Adrenal gland (tissue), 12 donors: ENCODE measurements around the gene BICD1. TPM values are rescaled to one million over a fixed set of nuclear protein-coding genes. Genes with fewer than 3 reads are reported as not detected.

Experiments used
- DNase-seq, 7 donors: peaks; one replicate each; pipeline ENCODE4 v3.0.0-alpha.2; 2019 to 2020
- H3K27ac ChIP-seq, 5 donors: fragments of 200-600 bp; sonication (generic) in 4 of 5; 1 replicate in 3 of 5; 2 replicates in 2 of 5; pipeline versions ENCODE4 v1.5.1 to v1.8.0; 2016 to 2020; ENCODE audit warnings: mild to moderate bottlenecking in 1 of 5
- H3K27me3 ChIP-seq: fragments of 200-600 bp; 2 replicates; pipeline ENCODE4 v1.8.0; 2021
- H3K36me3 ChIP-seq, 2 donors: fragments of 200-600 bp; replicated peaks in 1 of 2; 1 replicate in 1 of 2; 2 replicates in 1 of 2; pipeline versions ENCODE4 v1.5.1 to v1.8.0; 2018 to 2022
- H3K4me1 ChIP-seq, 2 donors: fragments of 200-600 bp; replicated peaks in 1 of 2; 1 replicate in 1 of 2; 2 replicates in 1 of 2; pipeline versions ENCODE4 v1.5.1 to v1.8.0; 2018 to 2021
- H3K4me3 ChIP-seq, 4 donors: fragments of 200-600 bp; sonication (generic) in 3 of 4; one replicate each; pipeline ENCODE4 v1.5.1; 2016 to 2018
- H3K9me3 ChIP-seq, 3 donors: fragments of 200-600 bp; sonication (generic) in 1 of 3; replicated peaks in 1 of 3; 1 replicate in 2 of 3; 2 replicates in 1 of 3; pipeline versions ENCODE4 v1.5.1 to v1.8.0; 2016 to 2021
- POLR2A ChIP-seq, 2 donors: fragments of 450-650 bp; IDR thresholded peaks; one replicate each; pipeline ENCODE4 v1.6.1; 2017; ENCODE audit warnings: antibody characterized with exemption in 2 of 2, mild to moderate bottlenecking in 2 of 2, moderate library complexity in 1 of 2
- WGBS, 4 donors: extraction: QIAGEN DNeasy Blood & Tissue Kit in 2 of 4; methylation state at CpG; one replicate each; pipeline versions ENCODE4 v1.1.5 to v1.1.7; 2013 to 2017; 5-methylcytosine and 5-hydroxymethylcytosine counted together
- intact Hi-C, 2 donors: fragments of 100-400 bp; cut with DNase I; formaldehyde crosslinking; loops; one replicate each; pipeline versions ENCODE4 v1.14.1 to v1.15.0; 2022 to 2023
- polyA plus RNA-seq, 3 donors: library from polyadenylated mRNA; stranded (reverse); fragments of 200-250 nt in 2 of 3; fragments of 350-450 nt in 1 of 3; fragmentation: Illumina TruSeq in 1 of 3; extraction: RNeasy Lipid Tissue Mini Kit (QIAGEN cat#74804) in 1 of 3; gene quantifications; one replicate each; pipeline ENCODE4 v1.2.3, GENCODE V29; 2013 to 2014
- total RNA-seq, 9 donors: library from RNA; depleted of rRNA in 4 of 9; stranded (reverse); fragments of >200 nt in 4 of 9; fragments of 120-200 nt in 1 of 9; fragmentation: NEBNext Ultra II Directional in 1 of 9; extraction: Animal tissue kit (Norgen Biotek cat#: 25700) in 1 of 9; gene quantifications; one replicate each; pipeline versions ENCODE4 v1.1.0 to v1.2.4, GENCODE V29; 2013 to 2023
- TF ChIP-seq, protein P1 (sequence below), 6 experiments: fragments of 450-650 bp in 4 of 6; fragments of 200-600 bp in 2 of 6; sonication (generic) in 1 of 6; IDR thresholded peaks; 1 replicate in 5 of 6; 2 replicates in 1 of 6; pipeline versions ENCODE4 v1.5.1 to v1.8.0; 2016 to 2021; ENCODE audit warnings: antibody characterized with exemption in 6 of 6, mild to moderate bottlenecking in 2 of 6, moderate library complexity in 1 of 6
- donor health status: healthy with polysubstance abuse.
- donor health status: Bipolar disorder and iron deficiency.
- donor health status: DM: yes; HTN: yes; CAD: no.
- donor health status: DM: no; HTN: no; CAD: no.
- donor health status: DM: no; HTN: no; CAD: no.
- donor health status: DM: yes; HTN: yes; CAD: no.

Gene BICD1
- total and polyA plus RNA-seq, 12 donors: 2.9 to 18.2 (median 9.4) TPM

DNA sequence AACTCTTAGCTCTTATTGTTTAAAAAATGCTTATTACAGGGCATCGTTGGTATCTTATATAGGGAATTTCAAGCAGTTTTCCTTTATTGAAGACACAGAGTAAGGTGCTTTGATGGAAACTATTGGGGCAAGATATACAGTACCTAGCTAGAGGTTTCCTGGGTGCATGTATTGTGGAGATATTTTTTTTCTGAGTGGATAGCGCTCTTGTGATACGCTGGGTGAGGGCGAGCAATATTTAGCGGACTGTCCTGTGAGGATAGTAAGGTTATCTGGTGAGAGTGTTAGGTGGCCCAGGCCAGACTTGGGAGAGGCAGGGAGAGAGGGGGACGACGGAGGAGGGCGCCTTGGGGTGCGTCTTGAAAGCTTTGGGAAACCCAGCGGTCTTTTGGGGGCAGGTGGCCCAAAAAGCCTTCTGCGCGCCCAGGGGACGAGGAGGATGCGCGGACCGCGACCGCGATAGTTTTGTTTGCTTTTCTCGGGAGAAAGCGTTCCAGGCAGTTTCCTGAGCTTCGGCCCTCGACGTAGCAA, 596 bp upstream of the BICD1 start:
- H3K36me3 ChIP-seq: no peaks in the 10 kb centered on the region
- H3K27ac ChIP-seq: peak overlapping the region in 4 of 5 donors; percentile 55 to 89 (median 83)
- peak in 1 of 7 donors; percentile 55 for DNase-seq
- TF ChIP-seq POLR2A (IDR thresholded peaks at IDR 0.05): no peak
- TF ChIP-seq, protein P1, sequence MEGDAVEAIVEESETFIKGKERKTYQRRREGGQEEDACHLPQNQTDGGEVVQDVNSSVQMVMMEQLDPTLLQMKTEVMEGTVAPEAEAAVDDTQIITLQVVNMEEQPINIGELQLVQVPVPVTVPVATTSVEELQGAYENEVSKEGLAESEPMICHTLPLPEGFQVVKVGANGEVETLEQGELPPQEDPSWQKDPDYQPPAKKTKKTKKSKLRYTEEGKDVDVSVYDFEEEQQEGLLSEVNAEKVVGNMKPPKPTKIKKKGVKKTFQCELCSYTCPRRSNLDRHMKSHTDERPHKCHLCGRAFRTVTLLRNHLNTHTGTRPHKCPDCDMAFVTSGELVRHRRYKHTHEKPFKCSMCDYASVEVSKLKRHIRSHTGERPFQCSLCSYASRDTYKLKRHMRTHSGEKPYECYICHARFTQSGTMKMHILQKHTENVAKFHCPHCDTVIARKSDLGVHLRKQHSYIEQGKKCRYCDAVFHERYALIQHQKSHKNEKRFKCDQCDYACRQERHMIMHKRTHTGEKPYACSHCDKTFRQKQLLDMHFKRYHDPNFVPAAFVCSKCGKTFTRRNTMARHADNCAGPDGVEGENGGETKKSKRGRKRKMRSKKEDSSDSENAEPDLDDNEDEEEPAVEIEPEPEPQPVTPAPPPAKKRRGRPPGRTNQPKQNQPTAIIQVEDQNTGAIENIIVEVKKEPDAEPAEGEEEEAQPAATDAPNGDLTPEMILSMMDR (IDR thresholded peaks at IDR 0.05): no peak
- peak overlapping the region; percentile 12 to 76 (median 62) for H3K4me3 ChIP-seq
- H3K9me3 ChIP-seq: no peaks in the 10 kb centered on the region
- peaks cover 0 to 10% of the 10 kb centered on the region in 2 donors for H3K4me1 ChIP-seq
- no peaks in the 10 kb centered on the region for H3K27me3 ChIP-seq
- 11 to 22% (median 19%) methylated on average over 17 to 24 of the region's 24 CpGs for WGBS, 4 donors
- intact Hi-C loops: no loop called here

DNA sequence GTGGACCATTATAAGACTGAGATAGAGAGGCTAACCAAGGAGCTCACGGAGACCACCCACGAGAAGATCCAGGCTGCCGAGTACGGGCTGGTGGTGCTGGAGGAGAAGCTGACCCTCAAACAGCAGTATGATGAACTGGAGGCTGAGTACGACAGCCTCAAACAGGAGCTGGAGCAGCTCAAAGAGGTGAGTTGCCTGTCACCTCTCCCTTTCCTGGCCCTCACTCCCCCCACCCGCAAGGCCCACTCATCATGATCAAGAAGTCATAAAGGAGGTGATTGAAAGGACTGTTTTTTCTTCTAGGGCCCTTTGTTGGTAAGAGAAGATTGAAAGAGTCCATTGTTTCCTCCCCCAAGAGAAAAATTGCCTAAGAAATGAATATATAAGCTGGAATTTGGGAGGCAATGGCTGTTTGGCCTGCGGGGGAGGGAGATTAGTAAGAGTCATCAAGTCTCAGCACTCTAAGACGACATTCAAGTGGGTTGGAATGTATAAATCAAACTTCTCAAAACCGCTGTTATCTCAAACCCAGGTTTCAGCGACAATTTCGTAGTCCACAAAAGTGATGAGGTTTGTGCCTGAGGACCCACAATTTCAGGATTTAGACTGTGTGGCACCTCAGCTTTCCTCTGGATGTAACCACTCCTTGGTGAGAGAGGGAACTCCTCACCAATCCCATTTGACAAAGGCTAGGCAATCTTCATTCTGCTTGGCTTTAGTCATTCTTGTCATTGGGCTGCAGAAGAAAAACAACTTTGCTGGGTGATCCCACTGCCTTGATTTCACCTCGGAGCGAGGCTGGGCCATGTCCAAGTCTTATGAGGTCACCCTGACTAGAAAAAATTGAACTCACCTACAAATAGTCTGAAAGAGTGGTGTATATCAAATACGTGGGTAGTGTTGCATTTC, 966 bp downstream of the BICD1 start:
- Histone ChIP-seq H3K4me3 (peak overlapping the region; percentile 25 to 76 (median 62)), H3K27me3 (no peaks in the 10 kb centered on the region), H3K9me3 (no peaks in the 10 kb centered on the region), H3K36me3 (no peaks in the 10 kb centered on the region), H3K27ac (peak overlapping the region in 4 of 5 donors; percentile 55 to 89 (median 83)), H3K4me1 (peaks cover 0 to 10% of the 10 kb centered on the region in 2 donors)
- peak in 3 of 7 donors; percentile 13 to 63 (median 20) for DNase-seq
- intact Hi-C loops: no loop called here
- 25 to 31% (median 28%) methylated on average over 12 to 14 of the region's 14 CpGs for WGBS, 4 donors
- no peak for TF ChIP-seq POLR2A (IDR thresholded peaks at IDR 0.05)
- TF ChIP-seq, protein P1 (IDR thresholded peaks at IDR 0.05): no peak

DNA sequence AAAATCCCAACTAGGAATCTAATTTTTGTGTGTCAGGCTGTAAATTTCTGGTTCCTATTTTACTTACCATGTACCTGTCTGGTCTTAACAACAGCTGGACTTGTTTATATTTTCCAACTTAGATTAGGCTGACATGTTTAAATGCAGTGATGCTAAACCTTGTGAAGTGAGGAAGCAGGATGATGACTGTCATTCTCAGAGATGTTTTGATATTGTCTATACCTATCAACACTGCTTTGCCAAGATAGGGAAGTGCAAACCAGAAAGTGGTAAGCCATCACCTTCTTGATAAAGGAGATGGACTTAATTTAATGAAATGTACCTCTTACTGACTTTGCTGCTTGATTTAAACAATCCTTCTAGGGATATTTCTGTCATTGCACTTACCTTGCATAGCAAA, 2.1 kb downstream of the BICD1 start:
- TF ChIP-seq, protein P1 (IDR thresholded peaks at IDR 0.05): no peak
- no peak for TF ChIP-seq POLR2A (IDR thresholded peaks at IDR 0.05)
- no peak overlapping the region for H3K4me3 ChIP-seq
- no peaks in the 10 kb centered on the region for H3K27me3 ChIP-seq
- intact Hi-C loops: no loop called here
- no peaks in the 10 kb centered on the region for H3K36me3 ChIP-seq
- H3K27ac ChIP-seq: no peak overlapping the region
- DNase-seq: no peak
- peaks cover 0 to 10% of the 10 kb centered on the region in 2 donors for H3K4me1 ChIP-seq
- no peaks in the 10 kb centered on the region for H3K9me3 ChIP-seq

DNA sequence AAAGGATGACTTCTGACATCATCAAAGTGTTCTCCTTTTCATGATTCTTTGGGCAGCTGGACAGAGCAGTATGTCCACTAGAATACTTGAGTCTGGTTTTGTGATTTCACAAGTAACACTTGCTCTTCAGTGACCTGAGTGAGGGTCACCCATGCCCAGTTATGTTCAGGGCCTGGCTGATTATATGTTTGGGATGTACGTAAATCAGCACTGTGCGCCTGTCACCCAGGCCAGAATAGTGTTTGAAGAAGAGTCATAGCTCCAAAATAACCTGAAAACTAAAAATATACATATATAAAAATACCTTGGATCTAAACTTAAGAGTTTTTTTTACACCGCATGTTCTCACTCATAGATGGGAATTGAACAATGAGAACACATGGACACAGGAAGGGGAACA, 3.8 kb downstream of the BICD1 start:
- 86 to 96% (median 91%) methylated on average over 3 of the region's 3 CpGs for WGBS, 4 donors
- H3K27ac ChIP-seq: no peak overlapping the region

More for the DNA sequence above, 3.8 kb downstream of the BICD1 start:
- Histone ChIP-seq H3K27me3 (no peaks in the 10 kb centered on the region), H3K9me3 (no peaks in the 10 kb centered on the region), H3K4me1 (peaks cover 0 to 12% of the 10 kb centered on the region in 2 donors), H3K4me3 (no peak overlapping the region), H3K36me3 (no peaks in the 10 kb centered on the region)
- no peak for DNase-seq
- TF ChIP-seq POLR2A (IDR thresholded peaks at IDR 0.05): no peak
- TF ChIP-seq, protein P1 (IDR thresholded peaks at IDR 0.05): no peak
- intact Hi-C loops: no loop called here
